ENCODE data around the gene CAPN1.

GRCh38 chr11:65242389-65242788 lies 60.7 kb downstream of the CAPN1 start:
- TF ChIP-seq, protein P1, sequence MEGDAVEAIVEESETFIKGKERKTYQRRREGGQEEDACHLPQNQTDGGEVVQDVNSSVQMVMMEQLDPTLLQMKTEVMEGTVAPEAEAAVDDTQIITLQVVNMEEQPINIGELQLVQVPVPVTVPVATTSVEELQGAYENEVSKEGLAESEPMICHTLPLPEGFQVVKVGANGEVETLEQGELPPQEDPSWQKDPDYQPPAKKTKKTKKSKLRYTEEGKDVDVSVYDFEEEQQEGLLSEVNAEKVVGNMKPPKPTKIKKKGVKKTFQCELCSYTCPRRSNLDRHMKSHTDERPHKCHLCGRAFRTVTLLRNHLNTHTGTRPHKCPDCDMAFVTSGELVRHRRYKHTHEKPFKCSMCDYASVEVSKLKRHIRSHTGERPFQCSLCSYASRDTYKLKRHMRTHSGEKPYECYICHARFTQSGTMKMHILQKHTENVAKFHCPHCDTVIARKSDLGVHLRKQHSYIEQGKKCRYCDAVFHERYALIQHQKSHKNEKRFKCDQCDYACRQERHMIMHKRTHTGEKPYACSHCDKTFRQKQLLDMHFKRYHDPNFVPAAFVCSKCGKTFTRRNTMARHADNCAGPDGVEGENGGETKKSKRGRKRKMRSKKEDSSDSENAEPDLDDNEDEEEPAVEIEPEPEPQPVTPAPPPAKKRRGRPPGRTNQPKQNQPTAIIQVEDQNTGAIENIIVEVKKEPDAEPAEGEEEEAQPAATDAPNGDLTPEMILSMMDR (IDR thresholded peaks at IDR 0.05 in 4 of 5, conservative IDR thresholded peaks at IDR 0.05 in 1 of 5) = no peak
- TF ChIP-seq POLR2A (IDR thresholded peaks at IDR 0.05) = no peak

All from gastrocnemius medialis (tissue), 4 donors.